Neural cell (in vitro differentiated cells): ENCODE data around the gene ITPKB. TPM values are rescaled to one million over a fixed set of nuclear protein-coding genes. Genes with fewer than 3 reads are reported as not detected.

ENCODE experiments used
- H2AFZ ChIP-seq: fragments of 200-600, 300-800 bp; sonication (generic), shearing (Covaris generic); 2 replicates; pipeline ENCODE4 v1.6.0; 2014; ENCODE audit warnings: low read depth, mild to moderate bottlenecking, antibody characterized with exemption, low read length, moderate library complexity
- H3F3A ChIP-seq: fragments of 200-600 bp; shearing (Covaris generic); 2 replicates; pipeline ENCODE4 v1.6.1; 2016; ENCODE audit warnings: mild to moderate bottlenecking, moderate library complexity, mixed read lengths, antibody characterized with exemption, low read length; ENCODE audit not compliant: insufficient read depth, poor library complexity, severe bottlenecking
- H3K27ac ChIP-seq: fragments of 200-600, 300-800 bp; sonication (generic), shearing (Covaris generic); 2 replicates; pipeline ENCODE4 v1.5.1; 2014; ENCODE audit warnings: mild to moderate bottlenecking, low read length, moderate library complexity
- H3K27me3 ChIP-seq: fragments of 300-800, 200-600 bp; sonication (generic), shearing (Covaris generic); 2 replicates; pipeline ENCODE4 v1.6.0; 2014; ENCODE audit warnings: mild to moderate bottlenecking, low read depth, low read length, moderate library complexity; ENCODE audit not compliant: insufficient read depth
- H3K36me3 ChIP-seq: fragments of 300-800, 200-600 bp; sonication (generic), shearing (Covaris generic); 2 replicates; pipeline ENCODE4 v1.5.1; 2014; ENCODE audit warnings: mild to moderate bottlenecking, antibody characterized with exemption, low read length, moderate library complexity; ENCODE audit not compliant: insufficient read depth
- H3K4me2 ChIP-seq: fragments of 300-800, 200-600 bp; sonication (generic), shearing (Covaris generic); 2 replicates; pipeline ENCODE4 v1.6.0; 2014; ENCODE audit warnings: mild to moderate bottlenecking, low read length
- H3K4me3 ChIP-seq: fragments of 300-800, 200-600 bp; sonication (generic), shearing (Covaris generic); 2 replicates; pipeline ENCODE4 v1.5.1; 2014; ENCODE audit warnings: mild to moderate bottlenecking, low read length, moderate library complexity
- H3K79me2 ChIP-seq: fragments of 200-600 bp; shearing (Covaris generic); replicated peaks from 2 replicates; pipeline ENCODE4 v1.6.0; 2014; ENCODE audit warnings: mild to moderate bottlenecking, low read length, moderate library complexity; ENCODE audit not compliant: insufficient read depth
- H3K9ac ChIP-seq: fragments of 300-800, 200-600 bp; sonication (generic), shearing (Covaris generic); 2 replicates; pipeline ENCODE4 v1.6.1; 2016; ENCODE audit warnings: mild to moderate bottlenecking, low read length, mixed read lengths
- H3K9me2 ChIP-seq: fragments of 200-600 bp; shearing (Covaris generic); 2 replicates; pipeline ENCODE4 v1.6.1; 2016; ENCODE audit warnings: mild to moderate bottlenecking, low read length, mixed read lengths; ENCODE audit not compliant: insufficient read depth
- H3K9me3 ChIP-seq: fragments of 200-600, 300-800 bp; sonication (generic), shearing (Covaris generic); 2 replicates; pipeline ENCODE4 v1.6.1; 2016; ENCODE audit warnings: mild to moderate bottlenecking, mixed run types, low read length, moderate library complexity, mixed read lengths
- H4K20me1 ChIP-seq: fragments of 200-600 bp; shearing (Covaris generic); 2 replicates; pipeline ENCODE4 v1.6.1; 2016; ENCODE audit warnings: mild to moderate bottlenecking, mixed run types; ENCODE audit not compliant: insufficient read depth
- CTCF ChIP-seq: fragments of 450-650 bp; IDR thresholded peaks from 2 replicates; pipeline ENCODE4 v1.5.1; 2014; ENCODE audit warnings: antibody characterized with exemption, mild to moderate bottlenecking, moderate library complexity; ENCODE audit not compliant: poor library complexity, severe bottlenecking
- EP300 ChIP-seq: fragments of 450-650 bp; conservative IDR thresholded peaks from 2 replicates; pipeline ENCODE4 v1.6.1; 2014; ENCODE audit warnings: antibody characterized with exemption, mild to moderate bottlenecking, moderate library complexity; ENCODE audit not compliant: poor library complexity, severe bottlenecking
- EZH2 ChIP-seq: fragments of 200-600, 300-800 bp; shearing (Covaris generic), sonication (generic); IDR thresholded peaks from 2 replicates; pipeline ENCODE4 v1.6.1; 2014; ENCODE audit warnings: antibody characterized with exemption, low read length, borderline replicate concordance, mild to moderate bottlenecking; ENCODE audit not compliant: insufficient read depth, poor library complexity, severe bottlenecking
- MXI1 ChIP-seq: fragments of 450-650 bp; conservative IDR thresholded peaks from 2 replicates; pipeline ENCODE4 v1.6.1; 2014; ENCODE audit warnings: antibody characterized with exemption, mild to moderate bottlenecking; ENCODE audit not compliant: poor library complexity, severe bottlenecking
- POLR2AphosphoS5 ChIP-seq: IDR thresholded peaks from 2 replicates; pipeline ENCODE4 v1.6.1; 2012
- RAD21 ChIP-seq: fragments of 450-650 bp; conservative IDR thresholded peaks from 2 replicates; pipeline ENCODE4 v1.6.1; 2014; ENCODE audit warnings: antibody characterized with exemption, mild to moderate bottlenecking, moderate library complexity
- SMC3 ChIP-seq: fragments of 450-650 bp; conservative IDR thresholded peaks from 2 replicates; pipeline ENCODE4 v1.6.1; 2014; ENCODE audit warnings: antibody characterized with exemption, mild to moderate bottlenecking, moderate library complexity; ENCODE audit not compliant: poor library complexity
- TAF1 ChIP-seq: IDR thresholded peaks from 2 replicates; pipeline ENCODE4 v1.6.1; 2012; ENCODE audit warnings: low read depth
- polyA plus RNA-seq: library from polyadenylated mRNA; depleted of rRNA; stranded (reverse); fragments of >200 nt; gene quantifications from 2 replicates; pipeline ENCODE4 v1.2.3, GENCODE V29; 2014

Gene ITPKB
- polyA plus RNA-seq, 1 donor from 2014 or later, result 0.19 TPM

DNA sequence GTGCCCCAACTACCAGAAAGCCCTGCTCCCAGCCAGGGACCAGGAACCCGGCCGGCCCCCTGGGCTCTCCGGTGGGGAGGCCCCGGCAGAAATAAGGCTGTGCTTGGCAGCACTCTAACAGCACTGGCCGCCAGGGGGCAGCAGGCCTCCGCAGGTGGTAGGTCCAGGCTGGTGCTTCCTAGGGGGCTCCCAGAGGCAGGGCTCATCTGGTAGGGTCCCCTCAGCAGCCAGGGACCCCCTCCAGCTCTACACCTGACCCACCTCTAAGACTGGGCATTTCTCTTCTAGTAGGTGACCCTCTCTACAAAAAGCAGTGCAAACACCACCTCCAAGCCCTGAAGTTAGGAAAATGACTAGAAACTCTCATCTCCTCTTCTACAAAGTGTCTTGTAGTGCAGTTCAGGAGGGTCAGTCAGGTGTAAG is 104.9 kb downstream of the ITPKB start:
- Histone ChIP-seq H2AFZ (no peak overlapping the region), H3K9me3 (no peaks in the 10 kb centered on the region), H3K9ac (no peak overlapping the region), H3K9me2 (no peaks in the 10 kb centered on the region), H4K20me1 (no peaks in the 10 kb centered on the region), H3K27ac (no peak overlapping the region), H3K4me3 (no peak overlapping the region), H3F3A (no peaks in the 10 kb centered on the region), H3K79me2 (no peaks in the 10 kb centered on the region), H3K36me3 (no peaks in the 10 kb centered on the region), H3K4me2 (no peak overlapping the region), H3K27me3 (no peaks in the 10 kb centered on the region)
- TF ChIP-seq POLR2AphosphoS5, result no peak
- peak; percentile 73 for TF ChIP-seq SMC3
- TF ChIP-seq RAD21, result peak; percentile 73
- TF ChIP-seq CTCF, result peak; percentile 72

- Histone ChIP-seq H3K9me2 (no peaks in the 10 kb centered on the region), H3K9ac (no peak overlapping the region), H3K9me3 (no peaks in the 10 kb centered on the region), H3F3A (no peaks in the 10 kb centered on the region), H2AFZ (no peak overlapping the region), H3K27ac (no peak overlapping the region), H4K20me1 (no peaks in the 10 kb centered on the region), H3K36me3 (no peaks in the 10 kb centered on the region), H3K79me2 (no peaks in the 10 kb centered on the region), H3K4me2 (no peak overlapping the region), H3K27me3 (no peaks in the 10 kb centered on the region), H3K4me3 (no peak overlapping the region)
- TF ChIP-seq MXI1 (no peak), EP300 (no peak), TAF1 (no peak), EZH2 (no peak), RAD21 (no peak), CTCF (no peak)
Measured at GRCh38 chr1:226633541-226634165, 105.4 kb downstream of the ITPKB start.

- no peak overlapping the region for H3K4me2 ChIP-seq
- no peaks in the 10 kb centered on the region for H3K79me2 ChIP-seq
- no peaks in the 10 kb centered on the region for H3K9me2 ChIP-seq
- H3K9ac ChIP-seq, result no peak overlapping the region
- H3F3A ChIP-seq, result no peaks in the 10 kb centered on the region
- H3K27ac ChIP-seq, result no peak overlapping the region
- no peaks in the 10 kb centered on the region for H3K9me3 ChIP-seq
- no peaks in the 10 kb centered on the region for H3K36me3 ChIP-seq
- H3K27me3 ChIP-seq, result no peaks in the 10 kb centered on the region
- TF ChIP-seq EP300, result no peak
- no peak for TF ChIP-seq CTCF
- no peak for TF ChIP-seq EZH2
- no peak for TF ChIP-seq TAF1
- no peak for TF ChIP-seq SMC3
- no peak overlapping the region for H2AFZ ChIP-seq
- H4K20me1 ChIP-seq, result no peaks in the 10 kb centered on the region
- no peak overlapping the region for H3K4me3 ChIP-seq
Measured at GRCh38 chr1:226632922-226633351, 106.1 kb downstream of the ITPKB start.
